ENCODE measurements around the gene FRYL.
"Not testable (repeated sequence)": the region's sequence is repeated elsewhere in the genome, so short reads cannot be mapped to it uniquely, and the experiment has no call there.

Gene FRYL

DNA sequence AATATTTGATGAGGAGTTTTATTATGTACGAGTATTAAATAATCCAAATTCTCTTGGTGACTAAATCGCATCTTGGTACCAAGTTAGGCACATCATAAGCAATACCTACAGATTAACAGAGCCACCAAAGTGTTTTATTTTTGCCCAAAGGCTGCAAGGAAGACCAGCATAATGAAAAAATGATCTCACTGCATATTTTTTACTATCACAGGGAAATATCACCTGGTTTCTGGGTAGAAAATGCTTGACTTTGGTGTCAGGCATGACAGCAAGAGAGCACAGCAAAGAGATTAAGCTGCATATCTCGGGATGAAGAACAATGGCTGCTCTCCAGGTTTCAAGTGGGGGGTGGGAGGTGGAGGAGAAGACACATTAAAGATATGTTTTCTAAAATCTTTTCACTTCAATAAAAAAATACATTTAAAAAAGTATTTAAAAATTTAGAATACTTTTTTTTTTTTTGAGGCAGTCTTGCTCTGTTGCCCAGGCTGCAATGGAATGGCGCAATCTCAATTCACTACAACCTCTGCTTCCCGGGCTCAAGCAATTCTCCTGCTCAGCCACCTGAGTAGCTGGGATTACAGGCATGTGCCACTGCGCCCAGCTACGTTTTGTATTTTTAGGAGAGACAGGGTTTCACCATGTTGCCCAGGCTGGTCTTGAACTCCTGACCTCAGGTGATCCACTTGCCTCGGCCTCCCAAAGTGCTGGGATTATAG, 86.1 kb downstream of the FRYL start:
- DNase-seq = no peak

DNA sequence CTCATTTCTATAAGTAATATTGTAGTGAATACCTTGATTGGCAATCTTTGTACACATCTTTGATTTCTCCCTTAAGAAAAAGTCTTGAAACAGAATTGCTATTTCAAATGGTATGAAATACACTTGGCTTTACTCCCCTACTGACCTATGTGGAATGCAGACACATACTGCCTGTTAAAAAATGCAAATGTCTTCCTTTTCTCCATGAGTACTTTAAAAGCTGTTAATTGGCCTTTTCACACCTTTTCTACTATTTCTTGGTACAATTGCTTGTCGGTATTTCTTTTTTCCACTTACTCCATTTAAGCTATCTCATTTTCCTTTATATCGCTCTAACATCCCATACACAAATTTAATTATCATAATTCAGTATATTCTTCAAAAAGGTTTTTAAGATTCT, 87.2 kb downstream of the FRYL start:
- DNase-seq = no peak

DNA sequence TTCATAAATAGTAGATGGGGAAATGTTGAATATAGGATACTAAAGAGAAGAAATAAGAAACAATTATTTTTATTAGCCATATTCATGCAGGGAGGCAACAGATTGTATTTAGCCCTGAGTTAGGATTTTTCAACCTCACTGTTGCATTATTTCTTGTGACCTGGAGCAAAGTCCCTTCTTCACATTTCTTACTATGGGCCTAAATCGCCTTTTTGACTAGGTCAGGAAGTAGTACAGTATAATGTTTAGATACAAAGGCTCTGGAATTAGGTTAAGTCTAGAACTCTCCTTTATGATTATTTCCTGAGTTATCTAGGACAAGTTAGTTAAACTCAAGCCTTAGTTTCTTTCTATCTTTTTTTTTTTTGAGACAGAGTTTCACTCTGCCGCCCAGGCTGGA, 88.0 kb downstream of the FRYL start:
- DNase-seq = no peak

DNA sequence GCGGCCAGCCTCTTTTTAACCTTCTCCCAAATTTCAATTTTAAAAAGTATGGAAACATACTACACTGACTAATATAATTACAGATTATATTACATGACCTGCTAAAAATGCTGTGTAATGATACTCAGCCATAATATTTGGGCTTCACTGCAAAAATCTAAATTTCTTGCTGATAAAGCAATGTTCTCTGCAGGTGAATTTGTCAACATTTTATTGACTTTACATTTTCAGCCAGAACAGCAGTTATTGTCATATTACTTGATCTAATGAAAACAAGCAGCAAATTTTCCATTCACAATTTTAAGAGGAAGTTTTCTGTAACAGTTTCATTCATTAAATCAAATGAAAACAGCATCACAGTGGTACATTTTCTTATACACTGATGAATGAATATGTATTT, 91.1 kb downstream of the FRYL start:
- DNase-seq = no peak

DNA sequence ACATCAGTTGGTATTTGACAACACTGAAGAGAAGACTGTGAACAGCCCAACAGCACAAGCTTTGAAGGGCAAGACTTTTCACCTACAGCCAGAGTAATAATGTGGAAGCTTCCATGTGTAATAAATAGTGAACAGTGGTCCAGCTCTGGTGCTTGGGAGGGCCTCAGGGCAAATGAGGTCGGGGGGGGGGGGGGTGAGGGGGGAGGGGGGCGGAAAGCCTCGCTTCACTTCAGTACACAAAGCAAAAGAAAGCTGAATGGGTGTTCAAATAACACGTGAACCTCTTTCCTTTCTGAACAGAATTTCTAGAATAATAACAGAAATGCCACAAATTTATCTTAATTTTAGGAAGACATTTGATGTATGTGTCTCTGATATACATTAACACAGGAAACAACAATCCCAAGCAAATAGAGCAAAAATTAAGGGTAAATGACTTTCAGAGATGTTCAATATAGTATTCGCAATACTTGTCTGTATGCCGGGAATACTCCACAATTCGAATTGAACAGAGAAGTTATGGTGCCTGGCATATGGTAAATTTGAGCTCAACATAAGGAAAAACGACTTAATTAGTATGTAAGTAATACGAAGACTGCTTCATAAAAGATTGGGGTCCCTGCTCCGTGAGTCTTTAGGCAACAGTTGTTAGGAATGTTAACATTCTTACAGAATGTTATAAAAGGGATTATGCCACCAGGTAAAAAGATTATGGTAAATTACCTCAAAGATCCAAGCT, 92.6 kb downstream of the FRYL start:
- DNase-seq = no peak

DNA sequence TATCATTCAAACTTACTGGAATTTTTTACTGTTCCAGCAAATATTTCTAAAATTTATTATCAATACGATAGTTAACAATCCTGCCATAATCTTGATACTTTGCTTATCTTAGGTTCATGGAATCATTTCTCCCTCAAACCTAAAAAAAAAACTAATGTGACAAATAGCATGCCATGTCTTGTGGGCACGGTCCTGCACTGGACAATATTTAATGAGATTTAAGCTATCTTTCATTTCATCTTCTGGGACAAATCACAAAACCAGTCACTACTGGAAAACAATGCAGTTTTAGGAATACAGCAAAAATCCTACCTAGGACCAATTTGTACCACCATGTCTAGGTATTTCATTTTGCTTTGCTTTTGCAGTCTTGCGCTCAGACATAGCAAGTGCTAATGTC, 93.7 kb downstream of the FRYL start:
- DNase-seq = no peak

DNA sequence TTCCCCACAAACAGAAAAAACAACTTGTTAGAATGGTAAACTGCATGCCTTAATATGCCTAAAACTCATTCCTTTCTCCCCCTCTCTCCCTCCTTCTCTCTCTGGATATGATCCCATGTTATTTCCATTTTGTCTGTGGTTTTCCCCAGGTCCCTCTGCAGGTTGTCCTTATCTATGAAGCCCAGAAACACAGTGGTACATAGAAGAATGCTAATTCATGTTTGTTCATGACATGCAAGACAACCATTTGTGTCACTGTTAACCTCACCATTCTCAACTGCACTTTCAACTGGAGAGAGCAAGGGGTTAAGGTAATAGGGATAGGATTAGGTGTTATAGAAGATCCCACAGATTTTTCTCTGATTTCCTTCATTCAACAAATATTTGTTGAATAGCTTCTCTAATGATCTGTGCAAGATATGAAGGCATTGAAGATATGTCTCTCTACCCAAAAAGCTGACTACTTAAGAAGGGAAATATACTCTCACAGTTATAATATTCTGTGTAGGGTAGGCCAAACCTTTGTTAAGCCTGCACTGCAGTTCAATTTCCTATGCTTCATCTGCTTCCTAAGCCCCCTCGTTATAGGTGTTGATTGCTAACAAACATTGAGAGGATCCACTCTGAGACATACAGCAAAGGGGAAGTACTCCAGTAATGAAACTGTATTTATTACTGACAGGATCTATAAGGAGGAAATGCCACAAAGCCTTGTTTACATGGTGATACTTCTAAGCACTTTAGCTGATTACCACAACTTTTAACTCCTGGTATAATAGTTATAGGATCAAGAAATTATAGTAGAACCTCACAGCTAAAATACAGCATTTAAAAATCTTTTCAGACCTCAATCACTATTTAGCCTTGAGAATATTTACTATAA, 96.1 kb downstream of the FRYL start:
- DNase-seq = no peak

DNA sequence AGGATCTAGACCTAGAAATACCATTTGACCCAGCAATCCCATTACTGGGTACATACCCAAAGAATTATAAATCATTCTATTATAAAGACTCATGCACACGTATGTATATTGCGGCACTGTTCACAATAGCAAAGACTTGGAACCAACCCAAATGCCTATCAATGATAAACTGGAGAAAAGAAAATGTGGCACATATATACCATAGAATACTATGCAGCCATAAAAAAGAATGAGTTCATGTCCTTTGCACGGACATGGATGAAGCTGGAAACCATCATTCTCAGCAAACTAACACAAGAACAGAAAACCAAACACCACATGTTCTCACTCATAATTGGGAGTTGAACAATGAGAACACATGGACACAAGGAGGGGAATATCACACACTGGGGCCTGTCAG, 97.2 kb downstream of the FRYL start:
- DNase-seq = not testable (repeated sequence)

DNA sequence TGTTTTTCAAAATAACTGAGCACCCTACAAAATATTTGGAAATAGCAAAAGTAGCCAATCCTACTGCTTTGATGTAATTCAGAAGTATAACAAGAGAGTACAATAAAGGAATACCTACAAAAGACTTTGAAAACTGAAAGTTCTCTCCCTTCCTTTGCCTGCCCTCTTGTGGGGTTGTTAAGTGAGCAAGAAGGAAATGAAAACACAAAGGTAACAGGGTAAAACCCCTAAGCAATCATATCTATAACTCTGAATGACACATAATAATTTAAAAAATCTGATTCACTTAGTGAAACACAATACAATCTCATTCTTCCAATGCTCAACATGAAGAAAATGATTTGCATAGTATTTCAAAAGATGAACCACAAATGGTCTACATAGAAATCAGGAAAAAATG, 98.2 kb downstream of the FRYL start:
- no peak for DNase-seq

DNA sequence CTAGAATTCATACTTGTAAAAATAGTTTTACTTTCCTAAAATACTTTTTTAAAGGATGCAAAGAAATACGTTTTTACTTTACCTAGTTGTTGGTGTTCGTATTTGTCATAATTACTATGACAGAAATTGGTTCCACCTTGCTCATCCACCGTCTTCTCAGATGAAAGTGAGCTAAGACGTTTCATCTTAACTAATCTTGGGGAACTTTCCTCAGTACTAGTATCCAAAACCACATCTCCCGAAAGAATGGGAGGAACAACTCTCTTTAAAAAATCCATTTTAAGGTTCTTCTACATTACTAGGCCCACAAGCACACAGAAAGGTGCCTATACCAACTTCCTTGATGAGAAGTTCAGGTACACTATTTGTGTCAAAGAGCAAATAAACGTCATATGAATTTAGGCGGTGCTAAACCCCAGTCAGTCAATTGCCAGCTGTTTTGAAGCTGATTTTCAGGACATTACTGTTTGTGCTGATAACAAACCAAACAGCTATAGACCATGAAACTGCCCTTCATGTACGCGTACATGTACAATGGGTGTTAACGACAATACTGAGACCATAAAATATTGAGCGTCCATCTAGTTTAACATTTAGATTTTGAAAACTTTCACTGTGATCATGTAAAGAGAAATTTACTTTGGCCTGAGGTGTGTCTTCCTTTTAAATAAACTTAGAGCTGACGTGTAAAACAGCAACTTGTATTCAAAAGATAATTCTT, 99.1 kb downstream of the FRYL start:
- DNase-seq = no peak

DNA sequence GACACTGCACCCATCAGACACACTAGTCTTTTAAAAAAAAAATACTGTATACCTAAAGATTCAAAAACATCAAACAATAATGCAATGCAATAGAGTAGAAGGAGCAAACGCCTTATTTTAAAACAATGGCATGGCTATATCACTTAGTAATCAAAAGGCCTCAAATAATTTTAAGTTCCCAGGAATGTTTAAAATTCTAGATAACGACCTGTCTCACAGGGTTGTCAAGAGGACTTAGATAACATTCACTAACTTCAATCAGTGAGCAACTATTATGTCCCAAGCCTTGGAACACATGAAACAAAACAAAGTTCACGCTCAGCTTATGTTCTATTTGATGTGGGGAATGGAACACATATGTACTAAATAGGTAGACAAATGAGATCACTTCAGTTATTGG, 106.5 kb downstream of the FRYL start:
- no peak for DNase-seq

DNA sequence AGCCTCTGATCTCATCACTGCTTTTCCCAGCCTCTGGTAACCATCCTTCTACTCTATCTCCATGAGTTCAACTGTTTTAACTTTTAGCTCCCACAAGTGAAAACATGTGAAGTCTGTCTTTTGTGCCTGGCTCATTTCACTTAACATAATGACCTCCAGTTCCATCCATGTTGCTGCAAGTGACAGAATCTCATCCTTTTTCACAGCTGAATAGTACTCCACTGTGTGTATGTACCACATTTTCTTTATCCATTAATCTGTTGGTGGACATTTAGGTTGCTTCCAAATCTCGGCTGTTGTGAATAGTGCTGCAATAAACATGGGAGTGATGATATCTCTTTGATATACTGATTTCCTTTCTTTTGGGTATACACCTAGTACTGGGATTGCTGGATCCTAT, 109.5 kb downstream of the FRYL start:
- DNase-seq = no peak

DNA sequence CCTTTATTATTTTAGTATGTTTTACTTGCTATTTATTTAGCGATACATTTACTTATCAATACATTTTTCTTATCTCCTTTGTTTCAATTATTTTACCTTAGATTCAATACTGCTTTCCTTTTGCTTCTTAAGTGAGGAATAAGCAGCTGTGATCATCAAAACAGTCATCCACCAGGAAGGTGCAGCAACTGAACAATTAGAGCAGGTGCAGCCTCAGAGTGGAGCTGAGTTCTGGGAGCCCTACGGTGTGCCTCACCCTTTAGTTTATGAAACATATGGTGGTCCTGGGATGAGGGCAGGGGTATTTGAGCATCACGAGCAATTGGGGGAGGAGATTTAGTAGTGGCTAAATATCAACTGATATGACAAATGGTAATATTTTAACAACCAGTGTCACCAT, 111.0 kb downstream of the FRYL start:
- DNase-seq = no peak

DNA sequence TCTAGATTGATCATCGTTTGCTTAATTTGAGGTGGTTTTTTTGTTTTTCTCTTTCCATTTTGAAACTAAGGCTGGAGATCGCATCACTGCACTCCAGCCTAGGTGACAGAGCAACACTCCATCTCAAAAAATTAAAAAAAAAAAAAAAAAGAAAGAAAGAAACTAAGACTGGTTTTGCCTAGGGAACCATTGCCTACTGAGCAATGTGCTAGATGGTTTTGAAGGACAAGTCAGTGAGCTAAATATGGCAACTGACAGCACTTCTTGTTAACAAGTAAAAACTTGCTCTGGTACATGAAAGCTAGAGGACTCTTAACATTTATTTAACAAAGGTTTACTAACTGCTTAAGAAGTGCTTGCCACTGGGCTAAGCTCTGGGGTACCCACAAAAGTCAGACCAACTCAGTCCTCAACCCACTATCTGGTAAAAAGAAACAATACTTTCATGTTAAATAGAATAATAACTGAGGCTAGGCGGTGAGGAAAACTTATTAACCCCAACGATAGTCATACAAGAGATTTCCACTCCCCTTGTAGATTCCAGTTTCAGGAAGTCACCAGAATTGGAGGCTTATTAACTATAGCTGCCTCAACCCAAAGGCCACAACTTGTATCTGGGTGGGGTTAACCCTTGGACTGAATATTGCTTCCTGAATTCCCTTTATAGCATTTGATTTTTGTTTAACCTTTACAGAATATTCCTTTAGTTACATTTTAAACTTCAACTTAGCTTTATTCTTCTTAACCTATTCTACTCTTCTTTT, 111.6 kb downstream of the FRYL start:
- no peak for DNase-seq

DNA sequence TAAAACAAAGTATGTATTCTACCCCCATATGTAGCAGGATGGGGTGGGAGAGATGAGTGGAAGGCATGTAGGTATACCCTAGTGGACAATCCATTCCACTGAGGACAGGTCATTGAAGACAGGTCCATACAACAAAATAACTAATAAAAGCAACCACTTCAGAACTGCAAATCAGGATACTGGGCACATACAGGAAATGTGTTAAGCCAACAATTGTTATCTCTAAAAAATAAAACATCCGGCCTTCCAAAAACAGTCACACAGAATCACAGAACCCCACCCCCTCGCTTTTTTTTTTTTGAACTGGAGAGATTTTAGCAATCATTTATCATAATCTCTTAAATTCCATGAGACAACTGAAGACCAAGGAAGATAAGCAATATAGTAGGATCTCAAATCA, 112.9 kb downstream of the FRYL start:
- DNase-seq = no peak

DNA sequence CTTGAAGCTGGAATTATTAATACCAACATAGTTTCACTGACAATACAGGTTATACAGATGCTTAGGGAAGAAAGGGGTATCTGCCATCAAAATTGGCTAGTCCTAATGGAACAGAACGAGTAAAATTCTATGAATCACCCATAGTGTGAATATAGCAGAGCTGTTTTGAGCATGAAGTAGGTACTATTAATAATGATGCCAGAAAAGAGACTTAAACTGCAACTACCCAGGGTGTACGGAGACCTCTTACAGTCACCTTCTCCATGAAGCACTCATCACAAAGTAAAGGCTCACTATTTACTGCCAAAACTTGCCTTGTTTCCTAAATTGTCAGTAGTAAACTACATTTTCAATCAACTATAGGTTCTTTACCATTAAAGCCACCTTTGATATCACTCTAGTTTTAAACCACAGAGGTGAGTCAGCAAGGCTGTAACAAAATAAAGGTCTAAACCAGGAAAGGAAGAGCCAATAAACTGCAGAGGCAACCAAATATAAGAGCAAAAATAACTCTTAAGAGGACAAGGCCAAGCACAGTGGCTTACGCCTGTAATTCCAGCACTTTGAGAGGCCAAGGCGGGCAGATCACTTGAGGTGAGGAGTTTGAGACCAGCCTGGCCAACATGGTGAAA, 114.4 kb downstream of the FRYL start:
- no peak for DNase-seq

DNA sequence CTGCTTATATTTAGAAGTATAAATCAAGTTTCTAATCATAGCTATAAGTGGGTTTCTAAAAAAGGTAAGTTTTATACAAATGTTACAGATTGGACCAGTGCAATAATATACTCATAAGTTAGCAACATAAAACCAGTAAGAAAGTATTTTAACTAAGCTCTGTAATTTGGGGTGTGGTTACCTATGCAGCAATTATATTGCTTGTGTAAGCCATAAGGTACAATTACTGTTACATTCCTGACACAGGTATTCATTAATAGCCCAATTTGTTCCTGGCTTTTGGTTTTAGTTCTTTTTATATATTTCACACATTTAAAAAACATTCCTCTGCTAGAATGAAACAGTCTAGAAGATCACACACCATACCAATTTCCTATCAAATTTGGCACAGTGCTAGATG, 115.1 kb downstream of the FRYL start:
- DNase-seq = no peak

DNA sequence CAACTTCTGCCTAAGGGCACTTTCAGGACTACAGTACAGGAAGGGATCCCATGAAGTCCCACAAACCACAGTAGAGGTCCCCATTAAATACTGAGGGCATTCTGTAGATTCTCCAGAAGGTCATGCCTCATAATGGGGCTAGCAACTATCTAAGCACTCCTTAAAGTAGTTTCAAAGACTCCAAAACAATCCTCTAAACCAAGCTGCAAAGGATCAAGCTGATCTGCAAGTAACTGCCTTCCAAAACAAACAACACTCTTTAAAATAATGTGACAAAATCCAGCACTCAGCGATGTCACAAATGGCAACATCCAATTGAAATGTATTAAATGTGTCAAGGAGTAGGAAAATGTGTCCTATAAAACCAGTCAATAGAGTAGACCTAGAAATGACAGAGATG, 118.7 kb downstream of the FRYL start:
- no peak for DNase-seq

DNA sequence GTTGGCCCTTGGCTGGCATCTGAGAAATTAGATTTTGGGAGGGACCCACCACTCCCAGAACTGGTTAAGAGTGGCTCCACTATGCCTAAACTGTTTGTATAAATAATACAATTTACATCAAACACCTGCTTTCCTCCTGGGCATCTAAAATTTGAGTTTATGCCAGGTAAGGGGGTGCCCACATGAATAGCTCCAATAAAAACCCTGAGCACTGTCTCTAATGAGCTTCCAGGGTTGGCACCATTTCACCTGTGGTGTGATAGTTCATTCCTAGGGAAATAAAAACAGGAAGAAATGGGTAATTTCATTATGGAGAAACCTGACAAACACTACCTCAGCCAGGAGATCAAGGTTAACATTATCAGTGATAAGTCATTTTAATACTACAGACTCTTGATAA, 119.7 kb downstream of the FRYL start:
- no peak for DNase-seq

DNA sequence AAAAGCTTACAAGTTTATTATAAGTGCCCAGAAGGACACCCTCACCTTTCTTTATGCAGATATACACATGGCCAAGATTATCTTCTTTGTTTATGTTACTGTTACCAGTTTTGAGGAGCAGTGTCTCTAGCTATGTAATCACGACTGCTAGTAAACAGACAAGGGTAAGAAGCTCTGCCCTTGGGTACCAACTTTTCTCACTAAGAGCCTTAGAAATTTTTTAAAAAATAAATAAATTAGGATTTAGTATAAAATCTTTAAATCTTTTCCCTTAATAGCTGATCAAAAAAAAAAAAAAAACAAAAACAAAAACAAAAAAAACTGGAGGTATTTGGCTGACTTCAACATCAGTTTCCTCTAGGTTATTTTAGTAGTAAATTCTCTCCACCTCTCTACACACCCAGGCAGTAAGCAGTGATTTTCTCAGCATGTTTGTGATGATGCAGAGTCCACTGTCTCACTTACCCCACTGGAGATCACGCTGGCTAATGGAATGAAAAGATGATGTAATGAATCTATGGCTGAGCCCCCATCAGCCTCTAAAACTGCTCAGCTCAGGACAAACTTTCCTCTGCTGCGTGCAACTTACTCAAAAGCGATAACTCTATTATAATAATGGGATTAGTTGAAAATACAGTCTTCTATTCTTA, 125.9 kb downstream of the FRYL start:
- no peak for DNase-seq

Measured in CD4-positive, alpha-beta T cell treated with Interferon gamma for 1 hour (primary cell).